Pancreas (tissue), 10 donors: ENCODE measurements around the gene RIN3. TPM values are rescaled to one million over a fixed set of nuclear protein-coding genes. Genes with fewer than 3 reads are reported as not detected.
A peak's percentile ranks its signal among the peaks of the same experiment; 100 is the strongest.

Source experiments
- ATAC-seq, 4 donors: fragments of 200-7000 bp; cut with Tn5 transposase; one replicate each; pipeline versions ENCODE4 v1.8.0 to v1.9.1; 2020; ENCODE audit warnings: mild to moderate bottlenecking in 4 of 4, moderate library complexity in 4 of 4
- DNase-seq, 6 donors: peaks; one replicate each; pipeline ENCODE4 v3.0.0-alpha.2; 2020
- FAIRE-seq: peaks from 2 replicates; lab custom pipeline; 2012; peaks lifted over from hg19 to GRCh38; lab: Jason Lieb, UNC
- H3K27ac ChIP-seq, 4 donors: fragments of 200-600 bp; sonication (generic); 1 replicate in 3 of 4; 2 replicates in 1 of 4; pipeline versions ENCODE4 v1.5.0 to v1.8.0; 2020
- H3K27me3 ChIP-seq, 4 donors: fragments of 200-600 bp; one replicate each; pipeline ENCODE4 v1.8.0; 2021
- H3K36me3 ChIP-seq, 3 donors: fragments of 200-600 bp; sonication (generic) in 1 of 3; one replicate each; pipeline versions ENCODE4 v1.5.0 to v1.8.0; 2020 to 2021
- H3K4me1 ChIP-seq, 3 donors: fragments of 200-600 bp; one replicate each; pipeline ENCODE4 v1.8.0; 2021
- H3K4me3 ChIP-seq, 4 donors: fragments of 200-600 bp; sonication (generic) in 2 of 4; one replicate each; pipeline versions ENCODE4 v1.5.0 to v1.8.0; 2020 to 2021
- H3K9me3 ChIP-seq, 4 donors: fragments of 200-600 bp; one replicate each; pipeline ENCODE4 v1.8.0; 2021
- CTCF ChIP-seq, 4 donors: fragments of 200-600 bp; sonication (generic) in 3 of 4; IDR thresholded peaks; one replicate each; pipeline versions ENCODE4 v1.5.0 to v1.8.0; 2021; ENCODE audit warnings: antibody characterized with exemption in 4 of 4
- WGBS, 2 donors: extraction: QIAGEN DNeasy Blood & Tissue Kit; methylation state at CpG; one replicate each; pipeline ENCODE4 v1.1.7; 2013; 5-methylcytosine and 5-hydroxymethylcytosine counted together
- intact Hi-C, 3 donors: fragments of 100-400 bp; cut with DNase I; formaldehyde crosslinking; loops; one replicate each; pipeline versions ENCODE4 v1.11.1 to v1.14.2; 2022
- polyA plus RNA-seq, 2 donors: library from polyadenylated mRNA; stranded (reverse); fragments of 200-250 nt; gene quantifications; one replicate each; pipeline ENCODE4 v1.2.3, GENCODE V29; 2013
- total RNA-seq, 6 donors: library from RNA; stranded (reverse); fragmentation: NEBNext Ultra II Directional in 4 of 6; extraction: Animal tissue kit (Norgen Biotek cat#: 25700) in 4 of 6; gene quantifications; one replicate each; pipeline versions ENCODE4 v1.2.1 to v1.2.4, GENCODE V29; 2021 to 2023
- donor health status: healthy with polysubstance abuse.
- donor health status: DM: no; HTN: no; CAD: no; lungs with moderate emphysema.
- donor health status: DM: no; HTN: no; CAD: no.
- donor health status: control.
- donor health status: control.
- donor health status: Bipolar disorder and iron deficiency.
- donor health status: DM: yes; HTN: yes; CAD: no.
- donor health status: DM: no; HTN: no; CAD: no.
- donor health status: DM: no; HTN: no; CAD: no.
- donor health status: DM: yes; HTN: yes; CAD: no.

RIN3 gene
- total and polyA plus RNA-seq, 8 donors = 1.1 to 9.0 (median 2.3) TPM

DNA sequence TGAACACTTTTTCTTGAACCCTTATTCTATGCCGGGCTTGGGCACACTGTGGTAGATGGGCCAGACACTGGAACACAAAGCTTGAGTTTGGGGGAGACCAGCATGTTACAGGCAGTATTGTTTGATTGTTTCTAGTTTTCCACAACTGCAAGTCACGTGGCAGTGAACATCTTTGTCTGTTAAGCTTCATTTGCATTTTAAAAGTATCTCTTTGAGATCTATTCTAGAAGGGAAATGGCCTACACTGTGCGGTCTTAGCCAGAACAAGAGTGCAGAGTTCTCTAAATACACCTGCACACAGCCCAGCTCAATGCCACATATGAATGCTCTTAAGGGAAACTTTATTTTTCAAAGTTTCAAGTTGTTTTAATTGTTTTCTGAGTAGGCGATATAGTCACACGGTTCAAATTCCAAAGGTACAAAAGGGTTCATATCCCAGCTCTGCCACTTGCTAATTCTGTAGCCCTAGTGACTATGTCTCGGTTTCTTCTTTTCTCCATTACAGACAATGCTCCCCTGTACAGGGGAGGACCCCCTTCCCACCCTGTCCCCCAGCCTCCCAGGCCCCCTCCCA, 24.9 kb downstream of the RIN3 start:
- DNase-seq (no peak), FAIRE-seq (no peak), ATAC-seq (no peak)
- H3K4me3 ChIP-seq = no peak overlapping the region
- H3K27me3 ChIP-seq = no peaks in the 10 kb centered on the region
- H3K9me3 ChIP-seq = no peaks in the 10 kb centered on the region
- no peaks in the 10 kb centered on the region for H3K4me1 ChIP-seq
- H3K27ac ChIP-seq = no peak overlapping the region
- WGBS, 2 donors = 79 to 87% methylated on average over 6 of the region's 6 CpGs
- no peaks in the 10 kb centered on the region for H3K36me3 ChIP-seq
- no peak for TF ChIP-seq CTCF (IDR thresholded peaks at IDR 0.05)
- intact Hi-C loops = no loop called here

- Histone ChIP-seq H3K4me1 (no peaks in the 10 kb centered on the region), H3K36me3 (no peaks in the 10 kb centered on the region), H3K27ac (peak overlapping the region in 2 of 4 donors; percentile 37 to 55), H3K27me3 (no peaks in the 10 kb centered on the region), H3K4me3 (no peak overlapping the region), H3K9me3 (no peaks in the 10 kb centered on the region)
- TF ChIP-seq CTCF (IDR thresholded peaks at IDR 0.05) = no peak
- WGBS, 2 donors = 90 to 93% methylated on average over 3 of the region's 3 CpGs
- no peak for DNase-seq
- FAIRE-seq = no peak
- intact Hi-C loops = no loop called here
- ATAC-seq = no peak
Observed at GRCh38 chr14:92539419-92539818, 25.8 kb downstream of the RIN3 start.

DNA sequence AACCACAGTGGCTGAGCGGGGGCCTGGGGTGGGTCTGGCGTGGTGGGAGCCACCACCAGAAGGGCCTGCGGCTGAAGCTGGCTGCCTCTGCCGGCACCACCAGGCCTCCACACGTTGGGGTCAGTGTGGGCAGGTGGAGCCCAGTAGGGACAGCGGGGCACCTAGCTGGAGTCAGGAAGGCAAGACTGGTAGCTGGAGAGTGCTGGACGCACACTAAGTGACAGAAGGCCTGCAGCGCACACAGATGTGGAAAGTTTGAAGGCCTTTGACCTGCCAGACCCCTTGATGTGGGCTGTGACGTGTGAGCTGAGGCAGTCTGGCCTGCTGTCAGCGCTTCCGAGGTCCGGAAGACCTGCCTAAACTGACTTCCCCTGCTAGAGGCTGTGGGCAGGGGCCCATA, 26.3 kb downstream of the RIN3 start:
- H3K27me3 ChIP-seq = no peaks in the 10 kb centered on the region
- peak in 3 of 4 donors; percentile 22 to 50 (median 28) for ATAC-seq
- no peaks in the 10 kb centered on the region for H3K36me3 ChIP-seq
- H3K27ac ChIP-seq = peak overlapping the region in 2 of 4 donors; percentile 37 to 55
- TF ChIP-seq CTCF (IDR thresholded peaks at IDR 0.05) = no peak
- intact Hi-C loops = no loop called here
- H3K4me3 ChIP-seq = no peak overlapping the region
- WGBS, 2 donors = 79 to 83% methylated on average over 12 of the region's 12 CpGs
- no peak for DNase-seq
- no peaks in the 10 kb centered on the region for H3K9me3 ChIP-seq
- FAIRE-seq = no peak
- H3K4me1 ChIP-seq = no peaks in the 10 kb centered on the region

DNA sequence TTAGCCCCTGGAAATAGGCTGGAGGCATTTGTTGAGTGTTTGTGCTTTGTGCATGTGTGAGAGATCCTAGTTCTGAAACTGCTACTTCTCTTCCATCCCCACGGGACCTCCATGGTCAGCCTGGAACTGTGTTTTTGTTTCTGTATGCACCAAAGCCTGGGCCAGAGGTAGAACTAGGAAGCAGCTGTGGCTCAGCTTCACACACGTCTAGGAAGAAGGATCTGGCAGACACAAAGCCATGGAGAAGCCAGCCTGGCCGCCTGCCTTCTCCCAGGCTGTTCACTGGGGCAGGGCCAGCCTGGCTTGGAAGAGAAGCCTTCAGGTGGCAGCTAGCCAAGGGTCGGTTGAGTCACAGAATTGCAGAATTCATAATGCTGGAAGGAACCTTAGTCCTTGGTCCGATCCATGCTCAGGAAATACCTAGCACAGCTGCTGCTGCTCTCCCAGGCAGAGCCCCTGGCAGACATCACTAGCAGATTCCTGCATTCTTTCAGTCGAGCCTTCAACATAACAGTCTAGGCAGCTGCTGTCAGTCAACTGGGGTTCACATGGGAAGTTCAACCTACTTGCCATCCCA, 27.0 kb downstream of the RIN3 start:
- DNase-seq (peak in 5 of 6 donors; percentile 60 to 85 (median 73)), FAIRE-seq (peak; percentile 75), ATAC-seq (peak; percentile 71 to 87 (median 86))
- H3K36me3 ChIP-seq = no peaks in the 10 kb centered on the region
- no peaks in the 10 kb centered on the region for H3K9me3 ChIP-seq
- H3K4me1 ChIP-seq = no peaks in the 10 kb centered on the region
- no peak for TF ChIP-seq CTCF (IDR thresholded peaks at IDR 0.05)
- no peaks in the 10 kb centered on the region for H3K27me3 ChIP-seq
- intact Hi-C loops = no loop called here
- WGBS, 2 donors = 15 to 19% methylated on average over 6 of the region's 6 CpGs
- H3K4me3 ChIP-seq = no peak overlapping the region
- H3K27ac ChIP-seq = peak overlapping the region in 2 of 4 donors; percentile 37 to 55
